ENCODE data around the gene SMYD5. TPM values are rescaled to one million over a fixed set of nuclear protein-coding genes. Genes with fewer than 3 reads are reported as not detected.
"Not testable (repeated sequence)": the region's sequence is repeated elsewhere in the genome, so short reads cannot be mapped to it uniquely, and the experiment has no call there.

SMYD5 gene
- polyA plus RNA-seq, 3 donors, result 30.5 to 43.6 (median 38.1) TPM

DNA sequence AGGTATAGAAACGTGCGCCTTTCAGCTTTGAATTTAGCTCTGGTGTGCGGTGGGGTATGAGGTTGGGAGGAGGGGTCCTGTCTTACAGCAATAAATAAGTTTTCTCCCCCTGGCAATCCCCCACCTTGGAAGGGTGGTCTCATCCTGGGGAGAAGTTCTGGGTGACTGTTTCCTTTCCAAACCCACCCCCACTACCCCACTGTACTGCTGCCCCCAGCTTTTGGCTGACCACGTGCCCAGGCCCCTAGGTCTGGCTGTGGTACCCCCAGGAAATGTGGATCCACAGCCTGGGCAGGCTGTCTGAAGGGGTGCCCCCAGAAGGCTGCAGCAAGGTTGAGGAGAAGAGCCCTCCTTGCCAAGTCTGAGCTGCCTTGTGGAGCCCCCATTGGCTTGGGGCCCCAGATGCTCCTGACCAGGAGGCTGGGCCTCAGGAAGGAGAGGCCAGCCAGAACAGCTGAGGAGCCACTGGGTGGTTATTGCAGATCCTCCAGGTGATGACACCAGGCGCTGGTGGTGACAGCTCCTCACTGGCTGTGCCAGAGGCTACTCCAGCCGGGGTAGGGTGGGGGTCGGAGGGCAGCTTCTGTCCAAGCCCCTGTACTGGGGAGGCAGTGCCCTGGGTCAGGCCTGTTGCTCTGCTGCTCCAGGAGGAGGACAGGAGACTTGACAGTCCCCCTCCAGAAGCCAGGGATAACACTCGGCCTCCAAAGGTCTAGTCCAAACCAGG, 44.3 kb downstream of the SMYD5 start:
- no peak for DNase-seq

DNA sequence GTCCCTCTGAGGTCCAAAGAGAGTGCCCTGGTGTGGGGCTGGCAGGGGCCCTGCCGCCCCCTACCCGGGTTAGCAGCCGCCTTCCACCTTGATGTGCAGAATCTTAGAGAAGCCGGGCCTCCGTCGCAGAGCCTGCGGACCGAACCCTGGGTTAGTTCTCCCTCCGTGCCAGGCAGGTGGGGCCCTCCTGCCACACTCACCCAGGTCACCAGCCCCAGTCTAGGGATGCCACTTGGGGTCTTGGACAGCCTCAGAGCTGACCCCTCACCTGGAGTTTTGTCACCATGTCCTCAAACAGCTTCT, 44.8 kb downstream of the SMYD5 start:
- no peak for DNase-seq

DNA sequence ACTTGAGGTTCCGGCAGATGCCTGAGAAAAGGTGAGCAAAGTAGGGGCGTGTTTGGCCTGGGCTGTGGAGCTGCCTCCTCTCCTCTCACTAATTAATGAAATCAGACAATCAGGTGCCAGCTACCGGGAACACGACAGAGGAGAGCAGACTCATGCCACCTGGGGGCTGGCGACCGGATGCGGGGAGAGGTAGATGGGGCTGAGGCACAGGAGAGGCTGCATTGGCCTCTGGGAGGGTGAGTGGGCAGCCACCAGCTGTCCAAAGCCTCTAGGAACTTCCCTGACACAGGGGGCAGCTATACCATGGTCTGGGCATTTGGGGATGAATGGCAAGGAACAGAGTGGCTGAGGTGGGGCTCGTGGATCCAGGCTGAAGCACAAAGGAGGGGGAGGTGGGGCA, 45.2 kb downstream of the SMYD5 start:
- no peak for DNase-seq

GRCh38 chr2:73259704-73260337, 45.8 kb downstream of the SMYD5 start:
- no peak for DNase-seq

DNA sequence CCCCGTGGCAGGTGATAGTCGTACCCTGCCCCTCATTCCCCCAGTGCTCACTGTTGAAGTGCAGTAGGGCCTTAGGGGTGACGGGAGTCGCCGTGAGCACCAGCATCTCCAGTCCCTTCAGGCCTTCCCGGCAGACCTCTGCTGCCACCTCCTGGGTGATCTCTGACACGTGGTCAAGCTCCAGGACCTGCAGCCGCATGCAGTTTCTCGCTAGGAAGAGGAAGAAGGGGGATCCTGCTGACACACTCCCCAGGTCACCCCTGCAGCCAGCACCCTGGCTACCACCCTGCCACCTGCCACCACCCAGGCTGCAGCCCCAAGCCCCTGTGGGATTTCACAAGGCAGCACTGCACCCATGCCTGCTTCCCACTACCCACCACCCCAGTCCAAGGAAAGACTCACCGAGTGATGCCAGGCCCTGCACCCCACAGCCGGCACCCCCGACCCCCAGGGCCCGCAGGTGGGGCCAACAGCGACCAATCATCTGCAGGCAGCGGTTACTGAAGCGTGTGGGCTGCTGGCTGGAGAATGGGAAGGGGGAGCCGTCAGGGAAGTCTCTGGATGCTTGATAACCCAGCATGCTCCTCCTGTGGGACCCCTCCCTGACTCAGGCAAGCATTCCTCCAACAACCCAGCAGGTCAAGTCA, 46.4 kb downstream of the SMYD5 start:
- DNase-seq, result peak; percentile 23

DNA sequence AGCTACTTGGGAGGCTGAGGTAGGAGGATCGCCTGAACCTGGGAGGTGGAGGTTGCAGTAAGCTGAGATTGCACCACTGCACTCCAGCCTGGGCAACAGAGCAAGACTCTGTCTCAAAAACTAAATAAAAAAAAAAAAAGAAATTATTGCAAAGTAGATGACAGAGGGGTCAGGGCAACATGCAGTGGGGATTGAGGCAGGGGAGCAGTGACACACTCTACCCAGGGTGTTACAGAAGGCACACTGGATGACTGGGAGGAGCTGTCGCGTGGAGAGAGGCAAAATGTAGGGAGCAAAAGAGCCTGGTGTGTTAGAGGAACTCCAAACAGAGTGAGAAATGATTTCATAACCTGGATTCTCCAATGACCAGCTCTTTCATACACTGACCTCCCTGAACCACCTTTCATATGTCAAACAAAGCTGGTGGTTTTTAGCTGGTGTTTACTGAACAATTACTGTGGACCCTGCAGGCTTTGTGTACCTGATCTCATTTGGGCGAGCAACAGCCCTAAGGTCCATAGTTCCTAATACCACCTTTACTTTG, 48.1 kb downstream of the SMYD5 start:
- DNase-seq, result no peak

GRCh38 chr2:73262691-73263429, 48.8 kb downstream of the SMYD5 start:
- not testable (repeated sequence) for DNase-seq

- DNase-seq, result no peak
These were observed 49.7 kb downstream of the SMYD5 start for GRCh38 chr2:73263540-73264331.

DNA sequence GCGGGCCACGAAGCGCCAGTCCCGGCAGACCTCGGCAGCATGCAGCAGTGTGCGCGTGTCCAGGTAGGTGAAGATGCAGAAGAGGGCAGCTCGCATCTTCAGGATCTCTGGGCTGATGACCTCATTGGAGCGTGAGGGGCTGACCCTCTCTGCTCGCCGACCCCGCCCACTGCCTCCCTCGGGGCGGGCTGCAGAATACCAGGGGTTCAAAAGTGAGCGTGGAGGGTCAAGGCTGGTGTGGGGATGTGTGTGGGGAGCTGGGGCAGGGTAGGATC, 50.2 kb downstream of the SMYD5 start:
- no peak for DNase-seq

GRCh38 chr2:73264783-73265182, 50.7 kb downstream of the SMYD5 start:
- DNase-seq, result no peak

GRCh38 chr2:73265298-73266060, 51.4 kb downstream of the SMYD5 start:
- no peak for DNase-seq

DNA sequence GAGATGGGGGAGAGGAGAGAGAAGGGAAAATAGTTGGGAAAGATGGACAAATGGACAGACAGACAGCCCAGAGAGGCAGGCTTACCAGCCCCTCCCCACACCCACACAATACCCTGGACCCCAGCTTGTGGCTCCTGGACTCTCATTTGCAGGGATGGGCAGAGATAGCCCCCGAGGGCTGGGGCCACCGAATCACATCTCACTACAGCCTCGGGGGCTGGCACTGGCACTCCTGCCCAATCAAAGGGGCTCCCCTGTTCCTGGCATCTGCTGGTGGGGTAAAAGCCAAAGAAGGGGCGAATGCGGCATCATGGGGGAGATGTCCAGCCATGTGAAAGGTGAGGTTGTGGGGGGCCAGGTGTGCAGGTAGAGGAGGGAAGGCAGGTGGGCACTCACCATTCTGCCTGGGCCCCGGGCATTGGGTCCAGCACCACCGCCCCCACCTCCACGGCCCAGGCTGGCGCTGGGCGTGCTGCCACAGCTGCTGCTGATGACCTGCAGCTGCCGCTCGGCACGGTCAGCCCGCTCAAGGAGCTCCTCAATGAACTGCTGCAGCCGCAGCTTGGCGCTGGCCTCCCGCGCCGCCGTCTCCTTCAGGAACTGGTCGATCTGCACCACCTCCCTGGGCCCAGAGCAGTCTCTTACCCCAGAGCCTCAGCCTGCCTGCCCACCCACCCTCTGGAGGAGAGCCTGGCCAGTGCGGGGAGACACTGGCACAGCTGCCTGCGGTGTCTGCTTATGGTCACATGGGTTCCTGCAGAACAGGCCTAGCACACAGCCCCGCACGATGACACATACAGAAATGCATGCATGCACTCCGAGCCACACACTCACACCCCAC, 52.2 kb downstream of the SMYD5 start:
- no peak for DNase-seq

DNA sequence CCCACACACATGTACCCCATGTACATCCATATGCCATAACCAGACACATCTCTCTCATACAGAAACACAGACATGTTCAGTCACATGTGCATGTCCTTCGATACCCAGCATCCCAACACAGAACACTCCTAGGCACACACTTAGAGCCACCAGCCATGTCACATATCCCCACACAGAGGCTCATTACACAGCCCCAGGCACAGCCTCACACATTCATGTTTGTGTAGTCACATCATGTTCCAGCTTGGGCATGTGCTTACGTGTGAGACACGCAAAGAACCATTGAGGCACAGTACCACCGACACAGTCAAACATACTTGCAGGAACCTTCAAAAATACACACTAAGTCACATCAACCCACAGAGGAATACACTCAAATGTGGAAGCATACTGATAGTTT, 53.0 kb downstream of the SMYD5 start:
- DNase-seq, result no peak

DNA sequence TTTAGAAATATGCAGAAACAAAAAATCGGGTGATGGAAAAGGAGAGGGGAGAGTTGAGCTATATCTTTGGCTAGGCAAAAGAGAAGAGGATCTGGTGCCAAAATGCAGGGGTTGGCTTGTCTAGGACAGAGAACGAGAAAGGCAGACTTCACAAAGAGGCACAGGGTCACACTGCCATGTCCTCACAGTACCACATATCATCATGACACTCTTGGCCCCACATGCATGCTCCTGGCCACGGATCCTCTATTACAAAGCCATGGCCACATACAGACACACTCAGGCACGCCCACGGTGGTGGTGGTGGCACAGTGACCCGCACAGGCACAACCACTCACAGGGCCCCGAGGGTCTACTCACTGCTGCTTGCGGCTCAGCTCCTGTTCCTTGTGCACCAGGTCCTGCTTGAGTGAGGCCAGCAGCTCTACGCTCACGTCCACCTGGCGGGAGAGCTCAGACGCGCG, 54.4 kb downstream of the SMYD5 start:
- no peak for DNase-seq

- peak; percentile 30 for DNase-seq
These were observed 55.0 kb downstream of the SMYD5 start for GRCh38 chr2:73268830-73269685.

GRCh38 chr2:73269686-73270465, 55.8 kb downstream of the SMYD5 start:
- DNase-seq, result no peak

GRCh38 chr2:73272270-73272669, 58.2 kb downstream of the SMYD5 start:
- no peak for DNase-seq
